SK-N-SH (cell line): Measurements from ENCODE around the gene ANGPTL8.

Experiments
- CTCF ChIP-seq: fragments of 200-600 bp; sonication (generic); IDR thresholded peaks from 2 replicates; pipeline ENCODE4 v1.6.1; 2017; ENCODE audit warnings: antibody characterized with exemption, mild to moderate bottlenecking, moderate library complexity
- GATA2 ChIP-seq: sonication (generic); formaldehyde crosslinking; IDR thresholded peaks from 2 replicates; pipeline ENCODE4 v1.5.0; 2020; ENCODE audit warnings: mild to moderate bottlenecking, missing genetic modification reagents
- POLR2AphosphoS5 ChIP-seq: IDR thresholded peaks from 2 replicates; pipeline ENCODE4 v1.6.1; 2012; ENCODE audit warnings: low read depth, low read length
- ZBTB33 ChIP-seq: IDR thresholded peaks from 2 replicates; pipeline ENCODE4 v1.4.0; 2012; ENCODE audit warnings: low read depth, borderline replicate concordance

GRCh38 chr19:11256189-11256588 is 16.8 kb downstream of the ANGPTL8 start:
- no peak for TF ChIP-seq POLR2AphosphoS5
- no peak for TF ChIP-seq ZBTB33
- no peak for TF ChIP-seq CTCF
- TF ChIP-seq GATA2 (CRISPR knock-in tag), result no peak
